K562 (cell line): ENCODE results near the gene GPSM3. TPM values are rescaled to one million over a fixed set of nuclear protein-coding genes. Genes with fewer than 3 reads are reported as not detected.

Experiments
- CBFA2T2 ChIP-seq: fragments of 450-650 bp; conservative IDR thresholded peaks from 2 replicates; pipeline ENCODE4 v1.6.1; 2017; ENCODE audit warnings: mild to moderate bottlenecking
- CBX2 ChIP-seq: fragments of 200-600 bp; sonication (generic); IDR thresholded peaks from one replicate; pipeline ENCODE4 v1.6.1; 2012; ENCODE audit warnings: mild to moderate bottlenecking, low read length, inconsistent platforms; ENCODE audit not compliant: insufficient read depth, poor library complexity, severe bottlenecking
- DIDO1 ChIP-seq: fragments of 450-650 bp; IDR thresholded peaks from 2 replicates; pipeline ENCODE4 v1.6.1; 2016; ENCODE audit warnings: low read depth, missing biosample characterization, missing genetic modification characterization
- DLX4 ChIP-seq: fragments of 250-450 bp; sonication (Bioruptor Pico); IDR thresholded peaks from 2 replicates; pipeline ENCODE4 v1.6.1; 2021; ENCODE audit warnings: mild to moderate bottlenecking
- ETS1 ChIP-seq: conservative IDR thresholded peaks from 2 replicates; pipeline ENCODE4 v1.6.1; 2011; ENCODE audit warnings: low read depth, mild to moderate bottlenecking, low read length; ENCODE audit not compliant: control insufficient read depth
- HDGF ChIP-seq: fragments of 450-650 bp; IDR thresholded peaks from 2 replicates; pipeline ENCODE4 v1.6.1; 2016
- IFI16 ChIP-seq: fragments of 250-450 bp; sonication (Bioruptor Pico); IDR thresholded peaks from 2 replicates; pipeline ENCODE4 v2.1.2; 2022; ENCODE audit warnings: mild to moderate bottlenecking, inconsistent platforms
- NFE2 ChIP-seq: IDR thresholded peaks from 2 replicates; pipeline ENCODE4 v1.6.1; 2014; ENCODE audit warnings: antibody characterized with exemption, low read depth
- NFIX ChIP-seq: fragments of 250-450 bp; sonication (Bioruptor Pico); IDR thresholded peaks from 2 replicates; pipeline ENCODE4 v1.4.0; 2020; ENCODE audit warnings: low read depth, mild to moderate bottlenecking, moderate library complexity
- NR0B1 ChIP-seq: fragments of 450-650 bp; IDR thresholded peaks from one replicate; pipeline ENCODE4 v1.6.1; 2018; ENCODE audit warnings: mild to moderate bottlenecking, moderate library complexity; ENCODE audit not compliant: partially characterized antibody
- PHF20 ChIP-seq: fragments of 450-650 bp; IDR thresholded peaks from 2 replicates; pipeline ENCODE4 v1.6.1; 2018; ENCODE audit not compliant: partially characterized antibody
- SIN3A ChIP-seq, 2 experiments: fragments of 150-350 bp in 1 of 2; IDR thresholded peaks; 2 replicates each; pipeline ENCODE4 v1.6.1; 2011 to 2016; ENCODE audit warnings: borderline replicate concordance in 2 of 2, low read depth in 2 of 2, low read length in 2 of 2, mild to moderate bottlenecking in 2 of 2, moderate library complexity in 2 of 2; ENCODE audit not compliant: control insufficient read depth in 1 of 2
- SREBF2 ChIP-seq: sonication (generic); formaldehyde crosslinking; IDR thresholded peaks from 2 replicates; pipeline ENCODE4 v1.4.0; 2020; ENCODE audit warnings: mild to moderate bottlenecking, missing genetic modification reagents
- TARDBP ChIP-seq: fragments of 450-650 bp; IDR thresholded peaks from 2 replicates; pipeline ENCODE4 v1.6.1; 2016
- TFAP4 ChIP-seq: sonication (generic); formaldehyde crosslinking; IDR thresholded peaks from 2 replicates; pipeline ENCODE4 v1.8.0; 2022; ENCODE audit warnings: missing genetic modification reagents, mild to moderate bottlenecking, moderate library complexity, borderline replicate concordance
- VEZF1 ChIP-seq: fragments of 200-800 bp; sonication (Bioruptor generic); IDR thresholded peaks from 2 replicates; pipeline ENCODE4 v1.6.1; 2017; ENCODE audit warnings: missing genetic modification characterization, missing compliant biosample characterization
- ZFX ChIP-seq: sonication (generic); formaldehyde crosslinking; IDR thresholded peaks from 2 replicates; pipeline ENCODE4 v1.8.0; 2022; ENCODE audit warnings: mild to moderate bottlenecking, missing genetic modification reagents, moderate library complexity
- ZNF512 ChIP-seq: IDR thresholded peaks from 2 replicates; pipeline ENCODE4 v1.6.1; 2016; ENCODE audit warnings: missing genetic modification characterization, missing compliant biosample characterization
- ZNF644 ChIP-seq: fragments of 200-800 bp; sonication (Bioruptor generic); IDR thresholded peaks from 2 replicates; pipeline ENCODE4 v1.6.1; 2016; ENCODE audit warnings: low read depth, missing genetic modification characterization, missing compliant biosample characterization
- ZNF830 ChIP-seq: fragments of 250-450 bp; sonication (Bioruptor Pico); IDR thresholded peaks from 2 replicates; pipeline ENCODE4 v1.5.0; 2021; ENCODE audit warnings: mild to moderate bottlenecking
- polyA plus RNA-seq, 8 experiments: library from polyadenylated mRNA; depleted of rRNA in 4 of 8; stranded (reverse) in 5 of 8; unstranded in 3 of 8; fragments of >200 nt; fragmentation: Nextera tagmentation in 2 of 8; fragmentation: Illumina TruSeq in 1 of 8; extraction: Ambion mirVana in 2 of 8; extraction: Trizol in 1 of 8; gene quantifications; 2 replicates each; pipeline versions ENCODE4 v1.2.1 to v1.2.3, GENCODE V29; 2011 to 2014; ENCODE audit warnings: inconsistent platforms in 1 of 8, missing spikeins in 1 of 8
- total RNA-seq, 7 experiments: library from RNA; depleted of rRNA in 6 of 7; stranded (reverse); fragments of >200 nt in 6 of 7; fragmentation: Illumina TruSeq in 2 of 7; extraction: Trizol in 2 of 7; gene quantifications; 2 replicates each; pipeline versions ENCODE4 v1.2.1 to v1.2.3, GENCODE V29; 2011 to 2021; ENCODE audit warnings: low replicate concordance in 1 of 7

The GPSM3 gene
- total and polyA plus RNA-seq, 9 of the 15 experiments (the other 6 are each of a cell fraction or from before 2014, with no cell fraction given): 5.3 to 42.6 (median 24.4) TPM

- TF ChIP-seq IFI16 (CRISPR knock-in tag): no peak
- no peak for TF ChIP-seq NFE2
- TF ChIP-seq CBX2: no peak
- no peak for TF ChIP-seq PHF20
- TF ChIP-seq TFAP4 (CRISPR knock-in tag): peak; percentile 68; the same call in 1 of the 2 replicates
- TF ChIP-seq DLX4 (CRISPR knock-in tag): no peak
- no peak for TF ChIP-seq TARDBP
- TF ChIP-seq CBFA2T2: no peak
- no peak for TF ChIP-seq NFIX (CRISPR knock-in tag)
- TF ChIP-seq ZNF830 (CRISPR knock-in tag): no peak
- TF ChIP-seq DIDO1: 0 out of 2 replicates have a peak, but pooled peaks have one; percentile 10
- TF ChIP-seq VEZF1 (CRISPR knock-in tag): peak; percentile 82
- no peak for TF ChIP-seq SREBF2
- no peak for TF ChIP-seq ZNF512 (tag)
- peak; percentile 63; the same call in 1 of the 2 replicates for TF ChIP-seq HDGF
- TF ChIP-seq ETS1: no peak
- no peak for TF ChIP-seq ZNF644 (tag)
- no peak for TF ChIP-seq ZFX (CRISPR knock-in tag)
- TF ChIP-seq NR0B1: no peak
- no peak; a peak in 1 of 4 replicates for TF ChIP-seq SIN3A (IDR thresholded peaks at IDR 0.05; ENCODE audit: borderline replicate concordance in 2 of 2, control insufficient read depth in 1 of 2, low read depth in 2 of 2, low read length in 2 of 2)
Measured at GRCh38 chr6:32177788-32178546, 14.5 kb downstream of the GPSM3 start, which contains the start of gene RNF5 (continued).
